Fibroblast of villous mesenchyme (primary cell): ENCODE measurements around the gene VEPH1. TPM values are rescaled to one million over a fixed set of nuclear protein-coding genes. Genes with fewer than 3 reads are reported as not detected.

Source experiments
- DNase-seq: peaks from one replicate; pipeline ENCODE4 v3.0.0-alpha.2; 2010; ENCODE audit warnings: low read depth
- H3K4me3 ChIP-seq: 2 replicates; pipeline ENCODE4 v1.5.1; 2011; ENCODE audit warnings: low read depth, mild to moderate bottlenecking, low read length
- CTCF ChIP-seq: IDR thresholded peaks from 2 replicates; pipeline ENCODE4 v1.5.1; 2012; ENCODE audit warnings: low read depth, mild to moderate bottlenecking, low read length; ENCODE audit not compliant: insufficient read depth
- total RNA-seq: library from RNA; depleted of rRNA; stranded (reverse); fragments of >200 nt; gene quantifications from 2 replicates; pipeline ENCODE4 v1.2.3, GENCODE V29; 2012

The VEPH1 gene
- total RNA-seq, 1 donor: 8.6 TPM

DNA sequence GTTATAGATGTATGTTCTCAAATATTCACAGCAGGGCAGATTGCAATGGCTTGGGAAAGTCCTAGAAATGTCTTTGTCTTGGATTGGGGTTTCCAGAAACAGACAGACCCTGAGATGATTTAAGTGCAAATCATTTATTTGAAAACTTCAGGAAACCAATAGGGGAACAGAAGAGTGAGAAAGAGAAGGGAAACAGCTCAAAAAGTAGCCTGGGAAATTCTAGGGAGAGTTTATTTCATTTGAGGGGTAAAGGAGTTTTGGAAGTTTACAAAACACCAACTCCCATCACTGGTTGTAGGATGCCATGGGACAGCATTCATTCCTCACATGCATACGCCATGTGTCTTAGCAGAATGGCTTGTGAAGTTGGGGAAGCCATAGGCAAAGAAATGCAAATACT is 98.8 kb downstream of the VEPH1 start:
- no peak for DNase-seq
- no peak overlapping the region for H3K4me3 ChIP-seq
- TF ChIP-seq CTCF: no peak

DNA sequence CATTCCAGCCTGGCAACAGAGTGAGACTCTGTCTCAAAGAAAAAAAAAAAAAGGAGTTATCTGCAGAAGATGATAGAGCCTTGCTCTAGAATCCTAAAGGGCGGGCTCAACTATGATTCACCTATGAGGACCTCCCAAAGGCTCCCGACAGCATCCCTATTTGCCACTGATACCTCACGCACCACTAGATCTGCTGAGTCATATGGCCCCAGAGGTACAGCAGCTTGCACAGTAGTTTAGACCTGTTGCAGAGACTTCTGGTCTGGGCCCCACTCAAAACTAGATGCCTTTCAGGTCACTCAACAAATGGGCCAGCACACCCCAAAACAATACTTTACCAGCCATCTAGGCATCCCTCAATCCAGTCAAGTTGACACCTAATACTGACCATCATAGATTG is 104.6 kb downstream of the VEPH1 start:
- no peak overlapping the region for H3K4me3 ChIP-seq
- TF ChIP-seq CTCF: no peak
- DNase-seq: no peak

GRCh38 chr3:157394411-157394810 is 108.8 kb downstream of the VEPH1 start:
- DNase-seq: no peak
- TF ChIP-seq CTCF: no peak
- no peak overlapping the region for H3K4me3 ChIP-seq

DNA sequence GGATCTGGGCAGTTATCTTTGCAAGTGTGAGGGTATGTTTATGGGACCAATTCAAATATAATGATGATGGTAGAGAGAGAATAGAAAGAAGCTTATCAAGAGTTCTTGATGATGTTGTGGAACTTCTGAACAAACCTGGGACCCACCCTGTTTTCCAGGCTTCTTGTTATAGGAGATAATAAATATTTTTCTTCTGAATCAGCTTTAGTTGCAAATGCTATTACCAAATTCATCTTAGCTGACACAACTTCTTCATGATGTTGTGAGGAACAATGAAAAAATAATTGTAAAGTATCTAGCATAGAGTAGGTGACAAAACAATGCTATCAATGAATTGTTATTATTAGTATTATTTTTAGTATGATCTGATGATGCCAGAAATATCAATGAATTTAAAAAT is 110.1 kb downstream of the VEPH1 start:
- TF ChIP-seq CTCF: no peak
- DNase-seq: no peak
- no peak overlapping the region for H3K4me3 ChIP-seq

- no peak overlapping the region for H3K4me3 ChIP-seq
- no peak for TF ChIP-seq CTCF
- DNase-seq: no peak
Measured at GRCh38 chr3:157392104-157392503, 111.1 kb downstream of the VEPH1 start.

- no peak overlapping the region for H3K4me3 ChIP-seq
- TF ChIP-seq CTCF: no peak
- no peak for DNase-seq
Measured at GRCh38 chr3:157390713-157391515, 112.3 kb downstream of the VEPH1 start.

DNA sequence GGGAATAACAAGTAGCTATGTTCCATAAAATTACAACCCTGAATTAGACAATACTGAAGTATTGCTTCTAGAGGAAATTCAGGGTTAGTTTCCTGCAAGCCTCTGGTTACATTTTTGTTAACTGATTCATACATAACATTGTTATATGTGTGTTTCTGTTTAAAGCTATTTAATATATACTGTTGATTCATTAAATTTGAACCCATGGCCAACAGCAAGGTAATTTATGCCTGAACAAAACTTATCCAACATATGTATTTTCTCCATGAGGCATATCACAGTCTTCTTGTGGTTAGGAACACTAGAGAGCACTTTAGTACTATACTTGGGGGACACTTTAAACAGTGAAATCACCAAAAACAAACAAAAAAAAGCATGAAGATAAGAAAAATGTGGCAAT is 114.2 kb downstream of the VEPH1 start:
- TF ChIP-seq CTCF: no peak
- DNase-seq: no peak
- no peak overlapping the region for H3K4me3 ChIP-seq
